Neuron (in vitro differentiated cells): ENCODE measurements around the gene ZNF511.

Source experiments
- H2AFZ ChIP-seq: one replicate; pipeline ENCODE4 v1.6.1; 2013; ENCODE audit warnings: low read depth, mild to moderate bottlenecking, inconsistent platforms, low read length, moderate library complexity
- H3K27me3 ChIP-seq: one replicate; pipeline ENCODE4 v1.6.1; 2013; ENCODE audit warnings: low read length; ENCODE audit not compliant: insufficient read depth
- H3K36me3 ChIP-seq: one replicate; pipeline ENCODE4 v1.6.1; 2013; ENCODE audit warnings: low read length; ENCODE audit not compliant: insufficient read depth
- H3K4me1 ChIP-seq: one replicate; pipeline ENCODE4 v1.6.1; 2013; ENCODE audit warnings: low read length; ENCODE audit not compliant: insufficient read depth
- H3K4me3 ChIP-seq: 2 replicates; pipeline ENCODE4 v1.5.1; 2013; ENCODE audit warnings: mild to moderate bottlenecking, low read length, moderate library complexity
- H3K9me3 ChIP-seq: one replicate; pipeline ENCODE4 v1.6.1; 2013; ENCODE audit warnings: low read length

Gene ZNF511

DNA sequence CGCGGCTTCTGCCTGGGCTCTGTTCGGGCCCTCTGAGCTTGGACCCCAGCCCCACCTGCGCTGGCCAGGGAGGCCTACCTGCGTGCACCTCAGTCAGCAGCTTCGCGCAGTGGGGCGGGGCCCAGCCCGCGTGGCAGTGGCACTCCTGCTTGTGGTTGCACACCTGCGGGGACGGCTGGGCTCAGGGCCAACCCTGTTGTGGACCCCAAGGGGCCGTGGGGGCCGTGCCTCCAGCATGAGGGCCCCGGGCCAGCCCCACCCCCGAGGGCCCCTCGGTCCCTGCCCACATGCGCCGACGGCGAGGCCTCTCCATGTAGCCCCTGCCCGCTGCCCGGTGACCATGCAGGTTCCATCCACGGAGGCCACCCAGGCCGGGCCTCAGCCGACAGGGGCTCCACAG is 39.3 kb upstream of the ZNF511 start:
- Histone ChIP-seq H3K4me3 (no peak overlapping the region), H3K9me3 (no peaks in the 10 kb centered on the region), H3K36me3 (peaks cover 5% of the 10 kb centered on the region), H3K4me1 (no peaks in the 10 kb centered on the region), H3K27me3 (no peaks in the 10 kb centered on the region), H2AFZ (no peak overlapping the region)

DNA sequence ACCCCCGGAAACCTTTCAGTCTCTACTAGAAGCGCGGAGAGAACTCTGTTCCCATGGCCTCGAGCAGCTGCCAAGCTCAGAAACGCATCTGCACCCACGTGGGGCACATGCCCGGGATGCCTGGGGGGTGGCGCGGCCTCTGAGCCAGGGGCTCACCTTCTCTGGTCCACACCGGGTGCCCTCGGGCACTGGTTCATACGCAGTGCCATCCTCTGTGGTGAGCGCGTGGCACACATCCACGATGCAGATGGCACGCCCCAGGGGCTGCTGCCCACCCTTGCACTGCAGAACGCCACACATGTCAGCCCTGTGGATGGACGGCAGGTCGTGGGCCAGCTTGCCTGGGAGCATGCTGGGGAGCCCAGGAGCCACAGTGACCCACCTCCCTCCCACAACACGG is 38.5 kb upstream of the ZNF511 start:
- no peak overlapping the region for H2AFZ ChIP-seq
- no peak overlapping the region for H3K4me3 ChIP-seq
- H3K36me3 ChIP-seq: peaks cover 5% of the 10 kb centered on the region
- H3K4me1 ChIP-seq: peaks cover 6% of the 10 kb centered on the region
- H3K27me3 ChIP-seq: no peaks in the 10 kb centered on the region
- H3K9me3 ChIP-seq: no peaks in the 10 kb centered on the region

DNA sequence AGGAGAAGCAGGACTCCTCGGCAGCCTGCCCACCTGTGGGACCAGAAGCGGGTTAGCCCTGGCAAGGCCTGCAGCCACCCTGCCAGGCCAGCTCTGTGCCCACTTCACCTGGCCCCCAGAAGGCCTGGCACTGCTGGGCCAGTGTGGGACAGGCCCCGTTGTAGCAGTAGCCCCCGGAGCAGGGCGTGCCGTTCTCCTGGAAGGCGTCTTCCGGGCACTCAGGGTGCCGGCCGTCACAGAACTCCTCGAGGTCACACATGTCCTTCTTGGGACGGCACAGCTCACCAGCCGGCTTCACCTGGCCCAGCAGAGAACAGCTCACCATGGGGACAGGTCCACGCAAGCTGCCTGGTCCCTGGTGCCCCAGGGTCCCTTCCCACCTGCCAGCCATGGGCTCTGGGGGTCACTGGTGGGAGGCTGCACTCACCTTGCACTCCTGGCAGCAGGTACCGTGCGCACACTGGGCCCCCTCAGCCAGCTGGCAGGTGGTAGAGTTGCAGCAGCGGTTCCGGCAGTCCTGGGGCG is 37.9 kb upstream of the ZNF511 start:
- Histone ChIP-seq H2AFZ (no peak overlapping the region), H3K27me3 (no peaks in the 10 kb centered on the region), H3K4me1 (peaks cover 13% of the 10 kb centered on the region), H3K4me3 (no peak overlapping the region), H3K9me3 (no peaks in the 10 kb centered on the region), H3K36me3 (peaks cover 5% of the 10 kb centered on the region)

DNA sequence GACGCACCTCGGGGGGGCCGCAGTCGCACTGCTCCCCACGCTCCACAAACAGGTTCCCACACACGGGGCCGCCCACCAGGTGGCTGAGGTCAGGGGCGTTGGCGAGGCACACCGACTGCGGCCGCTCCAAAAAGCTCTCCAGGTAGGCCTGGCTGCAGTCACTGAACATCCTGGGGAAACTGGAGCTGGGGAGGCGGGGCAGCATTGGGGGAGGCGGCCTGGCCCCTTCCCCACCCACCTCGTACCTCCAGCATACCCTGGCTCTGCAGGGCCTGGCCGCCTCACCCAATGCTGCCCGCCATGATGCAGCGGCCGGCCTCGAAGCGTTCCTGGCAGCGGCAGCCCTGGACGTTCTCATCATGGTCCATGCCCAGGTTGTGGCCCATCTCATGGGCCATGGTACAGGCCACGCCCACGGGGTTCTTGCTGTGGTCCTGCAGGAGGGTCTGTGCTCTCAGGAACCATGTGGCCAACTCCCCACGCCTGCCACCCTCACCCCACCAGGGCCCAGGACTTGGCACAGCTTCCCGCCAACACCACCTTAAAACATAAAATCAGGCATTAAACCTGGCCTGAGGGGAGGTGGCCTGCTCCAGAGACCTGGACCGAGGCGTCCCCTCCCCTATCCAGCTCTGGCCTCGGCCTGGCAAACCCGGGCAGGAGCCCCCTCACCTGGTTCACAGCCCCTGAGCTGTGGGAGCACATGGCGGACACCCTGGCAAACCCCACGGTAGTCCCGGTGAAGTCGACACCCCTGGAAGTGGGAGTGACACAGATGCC is 37.0 kb upstream of the ZNF511 start:
- peaks cover 5% of the 10 kb centered on the region for H3K36me3 ChIP-seq
- no peak overlapping the region for H3K4me3 ChIP-seq
- peaks cover 13% of the 10 kb centered on the region for H3K4me1 ChIP-seq
- no peak overlapping the region for H2AFZ ChIP-seq
- H3K27me3 ChIP-seq: no peaks in the 10 kb centered on the region
- no peaks in the 10 kb centered on the region for H3K9me3 ChIP-seq

GRCh38 chr10:133272301-133272963 is 36.3 kb upstream of the ZNF511 start:
- Histone ChIP-seq H3K9me3 (no peaks in the 10 kb centered on the region), H3K36me3 (peaks cover 5% of the 10 kb centered on the region)

GRCh38 chr10:133272964-133273420 is 35.7 kb upstream of the ZNF511 start:
- H3K4me3 ChIP-seq: no peak overlapping the region

More at GRCh38 chr10:133272301-133272963, 36.3 kb upstream of the ZNF511 start:
- Histone ChIP-seq H3K4me1 (peaks cover 13% of the 10 kb centered on the region), H3K4me3 (no peak overlapping the region), H3K27me3 (no peaks in the 10 kb centered on the region), H2AFZ (no peak overlapping the region)

DNA sequence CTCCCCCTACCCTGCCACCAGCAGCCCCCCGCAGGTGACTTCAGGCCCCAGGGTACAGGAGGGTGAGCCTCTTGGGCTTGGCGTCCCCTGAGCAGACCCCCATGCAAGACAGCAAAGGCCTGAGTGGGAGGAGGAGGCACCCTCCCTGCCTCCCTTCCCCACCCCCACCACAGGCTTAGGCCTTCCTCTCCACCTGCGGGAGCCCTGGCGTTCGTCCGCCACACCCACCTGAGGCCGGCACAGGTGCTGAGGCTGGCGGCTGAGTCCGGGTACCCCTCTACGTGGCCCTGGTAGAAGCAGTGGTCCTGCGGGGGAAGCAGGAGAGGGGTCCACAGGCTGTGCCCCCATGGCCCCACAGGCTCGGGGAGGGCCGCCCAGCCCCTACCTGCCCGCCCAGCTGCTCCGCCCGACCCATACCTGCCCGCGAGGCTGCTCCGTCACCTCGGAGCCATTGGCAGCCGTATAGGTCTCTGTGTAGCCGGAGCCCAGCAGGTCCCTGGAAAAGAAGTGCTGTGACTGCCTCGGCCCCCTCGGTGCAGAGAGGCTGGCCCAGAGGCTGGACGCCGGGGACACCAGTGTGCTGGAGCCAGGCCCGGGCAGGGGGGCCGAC is 35.1 kb upstream of the ZNF511 start:
- Histone ChIP-seq H3K36me3 (peaks cover 4% of the 10 kb centered on the region), H3K9me3 (no peaks in the 10 kb centered on the region), H3K4me1 (peaks cover 13% of the 10 kb centered on the region), H3K4me3 (no peak overlapping the region), H2AFZ (no peak overlapping the region), H3K27me3 (no peaks in the 10 kb centered on the region)

More at GRCh38 chr10:133272964-133273420, 35.7 kb upstream of the ZNF511 start:
- Histone ChIP-seq H3K9me3 (no peaks in the 10 kb centered on the region), H3K27me3 (no peaks in the 10 kb centered on the region), H3K36me3 (peaks cover 5% of the 10 kb centered on the region), H3K4me1 (peaks cover 13% of the 10 kb centered on the region), H2AFZ (no peak overlapping the region)

DNA sequence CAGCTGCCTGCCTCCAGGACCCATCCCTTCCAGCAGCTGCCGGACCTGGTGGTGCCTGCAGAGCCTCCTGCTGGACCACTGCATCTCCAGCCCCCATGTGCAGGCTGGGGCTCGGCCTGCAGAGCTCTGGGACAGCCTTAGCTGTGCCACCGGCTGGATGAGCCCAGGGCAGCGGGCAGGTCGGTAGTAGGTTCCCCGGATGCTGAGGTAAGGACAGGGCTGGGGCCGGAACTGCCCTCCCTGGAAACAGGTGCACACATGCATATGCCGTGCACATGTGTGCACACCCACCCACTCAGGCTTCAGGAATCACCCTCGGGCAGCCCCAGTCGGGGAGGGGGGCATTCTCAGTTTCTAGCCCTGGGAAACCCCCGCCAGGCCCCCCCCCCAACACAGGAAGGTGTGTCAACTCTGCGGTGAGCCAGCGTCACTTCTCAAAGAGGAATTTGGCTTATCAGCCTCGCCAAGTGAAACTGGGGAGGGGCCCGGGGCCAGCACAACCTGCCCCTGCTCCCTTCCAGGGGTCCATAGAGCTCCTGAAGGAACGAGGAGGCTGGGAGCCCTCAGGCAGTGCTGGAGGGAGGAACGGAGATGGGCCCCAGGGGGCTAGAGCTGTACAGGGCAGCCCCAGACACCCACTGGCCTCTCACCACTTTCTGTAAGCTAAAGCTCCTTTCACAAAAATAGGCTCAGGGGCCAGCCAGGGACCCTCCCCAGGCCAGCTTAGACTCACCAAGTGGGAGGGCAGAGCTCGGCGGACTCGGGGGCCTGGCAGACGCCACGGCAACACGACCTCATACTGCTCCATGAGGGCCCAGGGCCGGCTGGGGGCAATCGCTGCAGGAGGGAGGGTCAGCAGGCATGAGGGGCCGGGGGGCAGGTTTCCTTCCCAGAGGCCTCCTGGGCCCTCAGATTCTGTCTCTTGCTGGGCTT is 33.7 kb upstream of the ZNF511 start:
- H3K4me1 ChIP-seq: peaks cover 13% of the 10 kb centered on the region
- no peaks in the 10 kb centered on the region for H3K9me3 ChIP-seq
- H3K4me3 ChIP-seq: no peak overlapping the region
- no peaks in the 10 kb centered on the region for H3K27me3 ChIP-seq
- no peak overlapping the region for H2AFZ ChIP-seq
- H3K36me3 ChIP-seq: peaks cover 13% of the 10 kb centered on the region

DNA sequence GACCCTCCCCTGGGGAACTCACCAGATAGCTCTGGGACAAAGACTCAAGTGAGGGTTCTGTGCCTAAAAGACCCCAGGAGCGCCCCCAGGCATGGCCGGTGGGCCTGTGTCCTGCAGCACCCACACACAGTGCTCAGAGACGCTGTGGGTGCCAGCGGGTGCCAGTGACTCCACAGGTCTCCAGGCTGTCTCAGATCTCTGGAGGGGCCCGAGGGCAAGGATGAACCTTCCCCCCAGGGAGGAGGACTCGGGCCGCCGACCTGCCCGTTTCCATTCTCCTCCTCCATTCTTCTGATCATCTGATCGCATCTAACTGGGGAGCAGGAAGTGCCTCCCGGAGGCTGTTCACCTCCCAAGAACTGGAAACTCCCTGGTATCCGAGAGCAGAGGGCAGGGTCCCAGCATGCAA is 33.0 kb upstream of the ZNF511 start:
- no peaks in the 10 kb centered on the region for H3K27me3 ChIP-seq
- no peak overlapping the region for H2AFZ ChIP-seq
- no peaks in the 10 kb centered on the region for H3K9me3 ChIP-seq
- H3K4me3 ChIP-seq: no peak overlapping the region
- H3K4me1 ChIP-seq: peaks cover 13% of the 10 kb centered on the region
- peaks cover 17% of the 10 kb centered on the region for H3K36me3 ChIP-seq

DNA sequence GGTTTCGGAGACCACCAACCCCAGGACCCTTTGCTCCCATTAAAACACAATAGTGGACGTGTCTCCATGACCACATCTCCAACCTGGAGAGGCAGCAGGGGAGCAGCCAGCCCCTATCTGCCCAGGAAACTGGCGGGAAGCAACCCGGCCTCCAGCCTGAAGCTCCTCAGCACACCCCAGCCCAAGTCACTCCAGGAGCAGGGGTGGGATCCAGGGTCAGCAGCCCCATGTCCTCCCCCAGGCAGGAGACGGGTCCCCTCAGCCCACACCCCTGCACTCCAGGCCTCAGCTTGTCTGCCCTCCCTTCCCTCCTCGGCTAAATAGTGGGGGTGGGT is 32.6 kb upstream of the ZNF511 start:
- no peak overlapping the region for H2AFZ ChIP-seq
- H3K27me3 ChIP-seq: no peaks in the 10 kb centered on the region
- H3K36me3 ChIP-seq: peaks cover 18% of the 10 kb centered on the region
- no peaks in the 10 kb centered on the region for H3K9me3 ChIP-seq
- H3K4me1 ChIP-seq: peaks cover 13% of the 10 kb centered on the region
- H3K4me3 ChIP-seq: no peak overlapping the region

- Histone ChIP-seq H2AFZ (no peak within 1 kb of the TSS), H3K27me3 (no peaks in the 10 kb centered on the region), H3K36me3 (peaks cover 22% of the 10 kb centered on the region), H3K4me3 (no peak within 1 kb of the TSS), H3K4me1 (peaks cover 13% of the 10 kb centered on the region), H3K9me3 (no peaks in the 10 kb centered on the region)
These were observed 32.1 kb upstream of the ZNF511 start, which contains the start of gene ADAM8 for GRCh38 chr10:133276435-133277201. TSS of gene ADAM8 (minus strand) at chr10:133276868. CDS start at chr10:133276817, 51 bp downstream.
